WTC11 (cell line): ENCODE results near the gene TDRD15. TPM values are rescaled to one million over a fixed set of nuclear protein-coding genes. Genes with fewer than 3 reads are reported as not detected.

Experiments
- ATAC-seq: fragments of 200-7000 bp; cut with Tn5 transposase; 2 replicates; pipeline ENCODE4 v1.10.0; 2021; ENCODE audit warnings: mild to moderate bottlenecking, moderate library complexity
- CTCF ChIA-PET: fragments of 300-600 bp; sonication (Branson Sonifier 250); formaldehyde crosslinking; loops from one replicate; lab custom pipeline; 2021; ENCODE audit warnings: antibody characterized with exemption; lab: Charles Lee
- POLR2A ChIA-PET: fragments of 350-600 bp; sonication (Branson Sonifier 250); formaldehyde crosslinking; loops from one replicate; lab custom pipeline; 2021; ENCODE audit warnings: antibody characterized with exemption; lab: Charles Lee
- DNase-seq: peaks from one replicate; pipeline ENCODE4 v3.0.0; 2021; ENCODE audit warnings: low spot score
- H3K27ac Mint-ChIP-seq: 2 replicates; pipeline ENCODE4 v1.8.0; 2021; ENCODE audit warnings: mixed read lengths
- H3K27me3 Mint-ChIP-seq: 2 replicates; pipeline ENCODE4 v1.8.0; 2021; ENCODE audit warnings: low read depth, mild to moderate bottlenecking, moderate library complexity, mixed read lengths
- H3K36me3 Mint-ChIP-seq: 2 replicates; pipeline ENCODE4 v1.8.0; 2021; ENCODE audit warnings: mixed read lengths
- H3K4me1 Mint-ChIP-seq: 2 replicates; pipeline ENCODE4 v1.8.0; 2022; ENCODE audit warnings: mixed read lengths
- H3K4me3 Mint-ChIP-seq: 2 replicates; pipeline ENCODE4 v1.8.0; 2021; ENCODE audit warnings: mild to moderate bottlenecking, moderate library complexity, mixed read lengths
- H3K9me3 Mint-ChIP-seq: 2 replicates; pipeline ENCODE4 v1.8.0; 2021; ENCODE audit warnings: mixed read lengths
- AR ChIP-seq: fragments of 250-450 bp; sonication (Bioruptor Pico); IDR thresholded peaks from 2 replicates; pipeline ENCODE4 v1.9.0; 2021; ENCODE audit warnings: mild to moderate bottlenecking
- ARID4B ChIP-seq: sonication (generic); formaldehyde crosslinking; IDR thresholded peaks from 2 replicates; pipeline ENCODE4 v1.8.0; 2023; ENCODE audit warnings: missing genetic modification reagents, mild to moderate bottlenecking, borderline replicate concordance
- ATF2 ChIP-seq: sonication (generic); formaldehyde crosslinking; IDR thresholded peaks from 2 replicates; pipeline ENCODE4 v1.8.1; 2022; ENCODE audit warnings: low read depth, missing genetic modification reagents, borderline replicate concordance
- CBFB ChIP-seq: sonication (generic); formaldehyde crosslinking; IDR thresholded peaks from 2 replicates; pipeline ENCODE4 v1.8.1; 2022; ENCODE audit warnings: mild to moderate bottlenecking, low read depth, missing genetic modification reagents
- ELF4 ChIP-seq: sonication (generic); formaldehyde crosslinking; IDR thresholded peaks from 2 replicates; pipeline ENCODE4 v1.8.1; 2022; ENCODE audit warnings: low read depth, mild to moderate bottlenecking, moderate library complexity, missing genetic modification reagents
- FOXK1 ChIP-seq: sonication (generic); formaldehyde crosslinking; IDR thresholded peaks from 2 replicates; pipeline ENCODE4 v1.8.0; 2022; ENCODE audit warnings: mild to moderate bottlenecking, moderate library complexity, missing genetic modification reagents
- GABPB1 ChIP-seq: sonication (generic); formaldehyde crosslinking; IDR thresholded peaks from 2 replicates; pipeline ENCODE4 v1.8.1; 2023; ENCODE audit warnings: mild to moderate bottlenecking, missing genetic modification reagents
- IRF1 ChIP-seq: sonication (generic); formaldehyde crosslinking; IDR thresholded peaks from 2 replicates; pipeline ENCODE4 v1.8.0; 2023; ENCODE audit warnings: missing genetic modification reagents
- KAT7 ChIP-seq: sonication (generic); formaldehyde crosslinking; IDR thresholded peaks from 2 replicates; pipeline ENCODE4 v1.8.1; 2023; ENCODE audit warnings: missing genetic modification reagents, mild to moderate bottlenecking, borderline replicate concordance
- NFATC4 ChIP-seq: fragments of 250-450 bp; sonication (Bioruptor Pico); IDR thresholded peaks from 2 replicates; pipeline ENCODE4 v1.9.0; 2021; ENCODE audit warnings: mild to moderate bottlenecking
- NFYB ChIP-seq: sonication (generic); formaldehyde crosslinking; conservative IDR thresholded peaks from 2 replicates; pipeline ENCODE4 v1.8.0; 2022; ENCODE audit warnings: low read depth, missing genetic modification reagents
- OVOL2 ChIP-seq: fragments of 250-450 bp; sonication (Bioruptor Pico); IDR thresholded peaks from 2 replicates; pipeline ENCODE4 v1.9.0; 2021; ENCODE audit warnings: mild to moderate bottlenecking, borderline replicate concordance
- SMAD3 ChIP-seq: sonication (generic); formaldehyde crosslinking; IDR thresholded peaks from 2 replicates; pipeline ENCODE4 v1.8.0; 2022; ENCODE audit warnings: missing genetic modification reagents, mild to moderate bottlenecking, borderline replicate concordance
- SOX15 ChIP-seq: fragments of 250-450 bp; sonication (Bioruptor Pico); IDR thresholded peaks from 2 replicates; pipeline ENCODE4 v1.9.0; 2021; ENCODE audit warnings: mild to moderate bottlenecking
- ZNF138 ChIP-seq: sonication (generic); formaldehyde crosslinking; conservative IDR thresholded peaks from 2 replicates; pipeline ENCODE4 v1.8.1; 2022; ENCODE audit warnings: mild to moderate bottlenecking, moderate library complexity, missing genetic modification reagents
- ZNF281 ChIP-seq: sonication (generic); formaldehyde crosslinking; IDR thresholded peaks from 2 replicates; pipeline ENCODE4 v1.8.0; 2023; ENCODE audit warnings: mild to moderate bottlenecking, missing genetic modification reagents
- ZNF416 ChIP-seq: fragments of 250-450 bp; sonication (Bioruptor Pico); IDR thresholded peaks from 2 replicates; pipeline ENCODE4 v1.9.0; 2021; ENCODE audit warnings: mild to moderate bottlenecking, inconsistent platforms
- ZSCAN18 ChIP-seq: fragments of 250-450 bp; sonication (Bioruptor Pico); IDR thresholded peaks from 2 replicates; pipeline ENCODE4 v2.1.2; 2022; ENCODE audit warnings: mild to moderate bottlenecking, moderate library complexity
- total RNA-seq: library from RNA; stranded (reverse); gene quantifications from 3 replicates; pipeline ENCODE4 v1.2.3, GENCODE V29; 2021

TDRD15 gene
- total RNA-seq, 1 experiment from 2014 or later, result not detected

- H3K36me3 Mint-ChIP-seq, result no peaks in the 10 kb centered on the region
- ChIA-PET POLR2A (no interaction called here), CTCF (no interaction called here)
- ATAC-seq (no peak), DNase-seq (no peak)
- H3K27ac Mint-ChIP-seq, result no peak overlapping the region
- no peak overlapping the region for H3K4me3 Mint-ChIP-seq
- H3K9me3 Mint-ChIP-seq, result 0 out of 2 replicates have a peak, but pooled peaks cover 7% of the 10 kb centered on the region
- H3K4me1 Mint-ChIP-seq, result peaks cover 4% of the 10 kb centered on the region; the same call in 1 of the 2 replicates
- H3K27me3 Mint-ChIP-seq, result no peaks in the 10 kb centered on the region
- TF ChIP-seq KAT7 (CRISPR knock-in tag) (no peak), GABPB1 (CRISPR knock-in tag) (peak; percentile 70)
Measured at GRCh38 chr2:21155365-21156136, 31.8 kb downstream of the TDRD15 start.

GRCh38 chr2:21161122-21161521, 37.4 kb downstream of the TDRD15 start:
- Mint-ChIP-seq H3K27me3 (no peaks in the 10 kb centered on the region), H3K4me1 (no peaks in the 10 kb centered on the region), H3K36me3 (no peaks in the 10 kb centered on the region), H3K9me3 (peaks cover 12% of the 10 kb centered on the region), H3K27ac (no peak overlapping the region), H3K4me3 (no peak overlapping the region)
- no peak for ATAC-seq
- POLR2A ChIA-PET, result no interaction called here
- TF ChIP-seq ZNF281 (CRISPR knock-in tag) (no peak), CBFB (CRISPR knock-in tag) (no peak), ATF2 (CRISPR knock-in tag) (no peak), AR (no peak), ZNF138 (CRISPR knock-in tag) (no peak), NFATC4 (CRISPR knock-in tag) (no peak), ZNF416 (no peak), ZSCAN18 (CRISPR knock-in tag) (no peak), ARID4B (CRISPR knock-in tag) (no peak), NFYB (no peak), ELF4 (CRISPR knock-in tag) (no peak), IRF1 (CRISPR knock-in tag) (no peak), SOX15 (CRISPR knock-in tag) (no peak), SMAD3 (CRISPR knock-in tag) (no peak), OVOL2 (CRISPR knock-in tag) (no peak), FOXK1 (no peak), GABPB1 (CRISPR knock-in tag) (no peak)
- CTCF ChIA-PET, result interaction anchor here (1.0 to 1.1 kb wide), 2 partner anchors 156 to 500 kb away, joined by 3 read pairs; no protein-coding TSS in a partner anchor
- no peak for DNase-seq
